Activated T-cell treated with anti-CD3 and anti-CD28 coated beads, Interleukin-2, amount 50 U/mL, for 4 hours (primary cell): ENCODE results near the gene RBM5. TPM values are rescaled to one million over a fixed set of nuclear protein-coding genes. Genes with fewer than 3 reads are reported as not detected.

Source experiments
- ATAC-seq, 2 donors: fragments of 200-7000 bp; cut with Tn5 transposase; one replicate each; pipeline ENCODE4 v1.10.0; 2021
- DNase-seq: peaks from one replicate; pipeline ENCODE4 v3.0.0-alpha.2; 2020
- H3K27me3 Mint-ChIP-seq: one replicate; pipeline ENCODE4 v1.8.0; 2021; ENCODE audit warnings: low read depth, mixed read lengths
- H3K36me3 Mint-ChIP-seq: one replicate; pipeline ENCODE4 v1.8.0; 2022; ENCODE audit warnings: mixed read lengths; ENCODE audit not compliant: insufficient read depth
- H3K4me1 Mint-ChIP-seq: one replicate; pipeline ENCODE4 v1.8.0; 2021; ENCODE audit warnings: low read depth, mixed read lengths
- H3K4me3 Mint-ChIP-seq: one replicate; pipeline ENCODE4 v1.8.0; 2021; ENCODE audit warnings: mild to moderate bottlenecking, moderate library complexity, mixed read lengths
- H3K9me3 Mint-ChIP-seq: one replicate; pipeline ENCODE4 v1.8.0; 2021; ENCODE audit warnings: mixed read lengths
- total RNA-seq, 3 donors: library from RNA; stranded (reverse); gene quantifications; one replicate each; pipeline ENCODE4 v1.2.1, GENCODE V29; 2021

Gene RBM5
- total RNA-seq, 3 donors from 2014 or later: 96.6 to 122 (median 112) TPM

GRCh38 chr3:50125541-50126286 lies 37.0 kb downstream of the RBM5 start:
- no peak overlapping the region for H3K4me3 Mint-ChIP-seq
- ATAC-seq (no peak), DNase-seq (no peak)
- peaks cover 2% of the 10 kb centered on the region for H3K4me1 Mint-ChIP-seq
- no peaks in the 10 kb centered on the region for H3K27me3 Mint-ChIP-seq
- no peaks in the 10 kb centered on the region for H3K9me3 Mint-ChIP-seq
- H3K36me3 Mint-ChIP-seq: peaks cover 2% of the 10 kb centered on the region

GRCh38 chr3:50126287-50127211 lies 37.8 kb downstream of the RBM5 start:
- H3K9me3 Mint-ChIP-seq: no peaks in the 10 kb centered on the region
- H3K4me1 Mint-ChIP-seq: peaks cover 2% of the 10 kb centered on the region
- H3K4me3 Mint-ChIP-seq: no peak overlapping the region
- ATAC-seq (no peak), DNase-seq (no peak)
- peaks cover 2% of the 10 kb centered on the region for H3K36me3 Mint-ChIP-seq
- H3K27me3 Mint-ChIP-seq: no peaks in the 10 kb centered on the region

- Mint-ChIP-seq H3K4me1 (peaks cover 1% of the 10 kb centered on the region), H3K4me3 (no peak overlapping the region), H3K36me3 (peaks cover 2% of the 10 kb centered on the region), H3K27me3 (no peaks in the 10 kb centered on the region), H3K9me3 (no peaks in the 10 kb centered on the region)
- DNase-seq (no peak), ATAC-seq (no peak)
Measured at GRCh38 chr3:50127251-50127691, 38.6 kb downstream of the RBM5 start.

GRCh38 chr3:50128001-50128400 lies 39.3 kb downstream of the RBM5 start:
- DNase-seq (no peak), ATAC-seq (no peak)
- no peaks in the 10 kb centered on the region for H3K9me3 Mint-ChIP-seq
- peaks cover 2% of the 10 kb centered on the region for H3K36me3 Mint-ChIP-seq
- H3K4me1 Mint-ChIP-seq: no peaks in the 10 kb centered on the region
- H3K27me3 Mint-ChIP-seq: peaks cover 2% of the 10 kb centered on the region
- no peak overlapping the region for H3K4me3 Mint-ChIP-seq

- Mint-ChIP-seq H3K36me3 (no peaks in the 10 kb centered on the region), H3K9me3 (no peaks in the 10 kb centered on the region), H3K4me1 (no peaks in the 10 kb centered on the region), H3K27me3 (peaks cover 3% of the 10 kb centered on the region), H3K4me3 (no peak overlapping the region)
- DNase-seq (no peak), ATAC-seq (no peak)
Measured at GRCh38 chr3:50130436-50130835, 41.7 kb downstream of the RBM5 start.

GRCh38 chr3:50132421-50133282 lies 43.9 kb downstream of the RBM5 start:
- no peak overlapping the region for H3K4me3 Mint-ChIP-seq
- no peak for DNase-seq
- H3K9me3 Mint-ChIP-seq: no peaks in the 10 kb centered on the region
- ATAC-seq: no peak
- H3K27me3 Mint-ChIP-seq: peaks cover 3% of the 10 kb centered on the region
- H3K4me1 Mint-ChIP-seq: no peaks in the 10 kb centered on the region
- H3K36me3 Mint-ChIP-seq: no peaks in the 10 kb centered on the region

GRCh38 chr3:50133283-50133615 lies 44.5 kb downstream of the RBM5 start:
- no peaks in the 10 kb centered on the region for H3K4me1 Mint-ChIP-seq
- H3K9me3 Mint-ChIP-seq: no peaks in the 10 kb centered on the region
- H3K4me3 Mint-ChIP-seq: no peak overlapping the region
- DNase-seq (no peak), ATAC-seq (no peak)
- H3K36me3 Mint-ChIP-seq: no peaks in the 10 kb centered on the region
- H3K27me3 Mint-ChIP-seq: peaks cover 3% of the 10 kb centered on the region

GRCh38 chr3:50134367-50134766 lies 45.6 kb downstream of the RBM5 start:
- DNase-seq: no peak
- Mint-ChIP-seq H3K36me3 (no peaks in the 10 kb centered on the region), H3K4me3 (no peak overlapping the region), H3K4me1 (peaks cover 6% of the 10 kb centered on the region), H3K27me3 (peaks cover 3% of the 10 kb centered on the region), H3K9me3 (no peaks in the 10 kb centered on the region)
- no peak for ATAC-seq

GRCh38 chr3:50135964-50136363 lies 47.2 kb downstream of the RBM5 start:
- H3K4me1 Mint-ChIP-seq: peaks cover 6% of the 10 kb centered on the region
- no peaks in the 10 kb centered on the region for H3K9me3 Mint-ChIP-seq
- no peak overlapping the region for H3K4me3 Mint-ChIP-seq
- DNase-seq (no peak), ATAC-seq (no peak)
- peaks cover 3% of the 10 kb centered on the region for H3K27me3 Mint-ChIP-seq
- no peaks in the 10 kb centered on the region for H3K36me3 Mint-ChIP-seq

GRCh38 chr3:50136714-50137405 lies 48.1 kb downstream of the RBM5 start:
- Mint-ChIP-seq H3K9me3 (no peaks in the 10 kb centered on the region), H3K27me3 (peaks cover 3% of the 10 kb centered on the region), H3K4me3 (no peak overlapping the region), H3K36me3 (no peaks in the 10 kb centered on the region), H3K4me1 (peaks cover 6% of the 10 kb centered on the region)
- ATAC-seq (no peak), DNase-seq (no peak)

GRCh38 chr3:50137531-50137930 lies 48.8 kb downstream of the RBM5 start:
- Mint-ChIP-seq H3K4me3 (no peak overlapping the region), H3K36me3 (no peaks in the 10 kb centered on the region), H3K4me1 (peaks cover 6% of the 10 kb centered on the region), H3K9me3 (no peaks in the 10 kb centered on the region), H3K27me3 (peaks cover 3% of the 10 kb centered on the region)
- DNase-seq (no peak), ATAC-seq (no peak)

- no peak for ATAC-seq
Measured at GRCh38 chr3:50138266-50139200, 49.8 kb downstream of the RBM5 start.

GRCh38 chr3:50139308-50139707 lies 50.6 kb downstream of the RBM5 start:
- H3K36me3 Mint-ChIP-seq: no peaks in the 10 kb centered on the region
- peaks cover 6% of the 10 kb centered on the region for H3K4me1 Mint-ChIP-seq
- no peaks in the 10 kb centered on the region for H3K27me3 Mint-ChIP-seq
- ATAC-seq (no peak), DNase-seq (no peak)
- no peak overlapping the region for H3K4me3 Mint-ChIP-seq
- H3K9me3 Mint-ChIP-seq: no peaks in the 10 kb centered on the region

More at GRCh38 chr3:50138266-50139200, 49.8 kb downstream of the RBM5 start:
- DNase-seq: no peak
- Mint-ChIP-seq H3K4me1 (peaks cover 6% of the 10 kb centered on the region), H3K27me3 (no peaks in the 10 kb centered on the region), H3K4me3 (no peak overlapping the region), H3K9me3 (no peaks in the 10 kb centered on the region), H3K36me3 (no peaks in the 10 kb centered on the region)
